DOHH2 (cell line): ENCODE data around the gene IDH3B.
"Not testable (repeated sequence)": the region's sequence is repeated elsewhere in the genome, so short reads cannot be mapped to it uniquely, and the experiment has no call there.

Source experiments
- H3F3A ChIP-seq: fragments of 200-600 bp; sonication (generic), shearing (Covaris generic); 2 replicates; pipeline ENCODE4 v1.6.0; 2016; ENCODE audit warnings: antibody characterized with exemption, mild to moderate bottlenecking; ENCODE audit not compliant: control insufficient read depth, insufficient read depth
- H3K27ac ChIP-seq: fragments of 200-600 bp; sonication (generic); 2 replicates; pipeline ENCODE4 v1.5.1; 2014; ENCODE audit warnings: low read depth, mild to moderate bottlenecking, low read length, moderate library complexity
- H3K27me3 ChIP-seq: fragments of 200-600 bp; sonication (generic); 2 replicates; pipeline ENCODE4 v1.6.1; 2014; ENCODE audit warnings: mild to moderate bottlenecking, low read length, mixed read lengths; ENCODE audit not compliant: control insufficient read depth
- H3K36me3 ChIP-seq: fragments of 200-600 bp; sonication (generic); 2 replicates; pipeline ENCODE4 v1.6.1; 2014; ENCODE audit warnings: mild to moderate bottlenecking, low read length, moderate library complexity, mixed read lengths; ENCODE audit not compliant: control insufficient read depth
- H3K4me1 ChIP-seq: fragments of 200-600 bp; sonication (generic); 2 replicates; pipeline ENCODE4 v1.6.1; 2014; ENCODE audit warnings: mild to moderate bottlenecking, low read length, mixed read lengths; ENCODE audit not compliant: control insufficient read depth
- H3K4me2 ChIP-seq: fragments of 200-600 bp; sonication (generic); 2 replicates; pipeline ENCODE4 v1.6.0; 2014; ENCODE audit warnings: mild to moderate bottlenecking, low read length, moderate library complexity
- H3K4me3 ChIP-seq: fragments of 200-600 bp; sonication (generic); 2 replicates; pipeline ENCODE4 v1.5.1; 2014; ENCODE audit warnings: mild to moderate bottlenecking, low read length, mixed read lengths
- H3K79me2 ChIP-seq: fragments of 200-600 bp; sonication (generic); 2 replicates; pipeline ENCODE4 v1.6.1; 2014; ENCODE audit warnings: mild to moderate bottlenecking, low read length, mixed read lengths; ENCODE audit not compliant: control insufficient read depth
- H3K9me2 ChIP-seq: fragments of 200-600 bp; sonication (generic); replicated peaks from 2 replicates; pipeline ENCODE4 v1.6.1; 2014; ENCODE audit warnings: mild to moderate bottlenecking, low read length, mixed read lengths; ENCODE audit not compliant: control insufficient read depth
- H3K9me3 ChIP-seq: fragments of 200-600 bp; sonication (generic); 2 replicates; pipeline ENCODE4 v1.6.1; 2014; ENCODE audit warnings: antibody characterized with exemption, low read length, mixed read lengths; ENCODE audit not compliant: control insufficient read depth, insufficient read depth
- H4K20me1 ChIP-seq: fragments of 200-600 bp; sonication (generic); 2 replicates; pipeline ENCODE4 v1.6.0; 2014; ENCODE audit warnings: low read depth, mild to moderate bottlenecking, antibody characterized with exemption, low read length, moderate library complexity; ENCODE audit not compliant: control insufficient read depth, insufficient read depth
- EZH2phosphoT487 ChIP-seq: fragments of 200-600 bp; sonication (generic); IDR thresholded peaks from 2 replicates; pipeline ENCODE4 v1.6.1; 2017; ENCODE audit warnings: borderline replicate concordance, mild to moderate bottlenecking, antibody characterized with exemption, low read length, moderate library complexity, mixed read lengths
- TF ChIP-seq, protein P1 (sequence below): fragments of 200-600 bp; sonication (generic); IDR thresholded peaks from one replicate; pipeline ENCODE4 v1.5.1; 2014; ENCODE audit warnings: antibody characterized with exemption, mild to moderate bottlenecking, low read depth, low read length; ENCODE audit not compliant: poor library complexity, severe bottlenecking

Gene IDH3B

DNA sequence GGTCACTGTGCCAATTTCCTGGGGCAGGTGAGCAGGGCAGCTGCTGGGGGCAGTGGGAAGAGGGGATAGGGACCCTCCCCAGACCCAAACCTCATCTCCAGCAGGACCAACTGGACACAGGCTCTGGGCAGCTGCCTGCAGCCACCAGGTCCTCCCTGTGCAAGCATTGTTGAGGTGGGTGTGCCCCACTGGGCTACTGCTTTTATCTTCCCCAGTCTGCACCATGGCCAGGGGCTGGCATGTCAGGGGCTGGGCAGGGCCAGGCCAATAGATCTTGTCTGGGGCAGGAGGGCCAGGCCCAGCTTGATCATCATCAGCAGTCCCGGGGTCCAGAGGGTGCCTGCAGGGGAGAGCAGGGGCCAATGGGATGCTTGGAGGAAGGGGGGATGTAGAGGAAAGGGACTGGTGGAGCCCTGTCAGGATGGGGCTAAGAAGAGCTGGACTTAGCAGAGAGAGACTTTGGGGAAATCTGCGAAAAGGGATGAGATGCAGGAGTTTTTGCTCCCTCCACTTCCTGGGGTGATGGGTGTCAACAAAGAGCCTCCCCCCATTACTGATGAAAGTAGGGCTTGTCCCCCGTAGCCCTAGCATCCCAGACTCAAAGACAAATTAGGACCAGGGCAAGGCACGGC is 34.3 kb upstream of the IDH3B start:
- no peaks in the 10 kb centered on the region for H3F3A ChIP-seq
- no peaks in the 10 kb centered on the region for H3K4me1 ChIP-seq
- H3K9me3 ChIP-seq: no peaks in the 10 kb centered on the region
- peaks cover 32% of the 10 kb centered on the region for H3K27me3 ChIP-seq
- H3K4me3 ChIP-seq: no peak overlapping the region
- H3K79me2 ChIP-seq: no peaks in the 10 kb centered on the region
- no peak overlapping the region for H3K4me2 ChIP-seq
- TF ChIP-seq, protein P1, sequence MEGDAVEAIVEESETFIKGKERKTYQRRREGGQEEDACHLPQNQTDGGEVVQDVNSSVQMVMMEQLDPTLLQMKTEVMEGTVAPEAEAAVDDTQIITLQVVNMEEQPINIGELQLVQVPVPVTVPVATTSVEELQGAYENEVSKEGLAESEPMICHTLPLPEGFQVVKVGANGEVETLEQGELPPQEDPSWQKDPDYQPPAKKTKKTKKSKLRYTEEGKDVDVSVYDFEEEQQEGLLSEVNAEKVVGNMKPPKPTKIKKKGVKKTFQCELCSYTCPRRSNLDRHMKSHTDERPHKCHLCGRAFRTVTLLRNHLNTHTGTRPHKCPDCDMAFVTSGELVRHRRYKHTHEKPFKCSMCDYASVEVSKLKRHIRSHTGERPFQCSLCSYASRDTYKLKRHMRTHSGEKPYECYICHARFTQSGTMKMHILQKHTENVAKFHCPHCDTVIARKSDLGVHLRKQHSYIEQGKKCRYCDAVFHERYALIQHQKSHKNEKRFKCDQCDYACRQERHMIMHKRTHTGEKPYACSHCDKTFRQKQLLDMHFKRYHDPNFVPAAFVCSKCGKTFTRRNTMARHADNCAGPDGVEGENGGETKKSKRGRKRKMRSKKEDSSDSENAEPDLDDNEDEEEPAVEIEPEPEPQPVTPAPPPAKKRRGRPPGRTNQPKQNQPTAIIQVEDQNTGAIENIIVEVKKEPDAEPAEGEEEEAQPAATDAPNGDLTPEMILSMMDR: no peak
- TF ChIP-seq EZH2phosphoT487: no peak
- no peaks in the 10 kb centered on the region for H3K36me3 ChIP-seq
- H3K9me2 ChIP-seq: no peaks in the 10 kb centered on the region
- H4K20me1 ChIP-seq: no peaks in the 10 kb centered on the region
- H3K27ac ChIP-seq: no peak overlapping the region

DNA sequence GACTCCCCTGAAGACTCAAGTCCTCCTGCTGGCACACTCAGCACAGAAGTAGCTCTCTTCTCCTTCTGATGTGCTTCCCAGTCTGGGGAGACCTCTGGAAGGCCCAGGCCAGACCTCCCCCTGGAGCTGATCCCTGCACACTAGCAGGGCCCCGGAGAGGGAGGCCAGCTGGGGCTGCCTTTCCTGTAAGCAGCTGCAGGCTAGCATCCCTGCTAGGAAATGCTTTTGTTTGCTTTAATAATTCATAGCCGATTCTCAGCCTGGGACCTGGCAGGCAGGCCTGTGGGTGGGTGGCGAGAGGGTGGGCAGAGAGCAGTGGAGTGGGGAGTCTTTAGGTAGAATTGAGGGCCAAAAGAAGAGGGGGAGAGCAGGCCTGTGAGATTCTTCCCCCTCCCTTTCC is 33.8 kb upstream of the IDH3B start:
- TF ChIP-seq EZH2phosphoT487: no peak
- TF ChIP-seq, protein P1: no peak
- Histone ChIP-seq H3K27ac (no peak overlapping the region), H3K4me1 (no peaks in the 10 kb centered on the region), H4K20me1 (no peaks in the 10 kb centered on the region), H3K27me3 (peaks cover 33% of the 10 kb centered on the region), H3K9me3 (no peaks in the 10 kb centered on the region), H3K4me3 (no peak overlapping the region), H3K9me2 (no peaks in the 10 kb centered on the region), H3F3A (no peaks in the 10 kb centered on the region), H3K4me2 (no peak overlapping the region), H3K79me2 (no peaks in the 10 kb centered on the region), H3K36me3 (no peaks in the 10 kb centered on the region)

DNA sequence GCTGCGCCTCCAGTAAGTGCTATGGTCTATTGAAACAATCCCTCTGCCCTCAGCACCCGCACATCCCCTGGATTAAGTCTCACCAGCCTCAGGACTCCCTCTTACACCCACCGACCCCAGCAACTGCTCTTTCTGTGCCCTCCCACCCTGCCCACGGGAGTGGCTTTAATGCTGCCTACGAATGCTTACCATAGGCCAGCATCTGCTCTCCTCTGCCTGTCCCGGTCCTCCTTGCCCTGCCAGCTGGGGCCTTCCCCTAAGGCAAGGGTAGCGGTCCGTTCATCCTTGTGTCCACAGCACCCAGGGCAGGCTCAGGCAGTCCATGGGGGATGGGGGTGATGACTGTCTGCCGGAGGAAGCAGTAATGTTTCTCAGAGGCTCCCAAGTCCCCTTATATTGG is 32.6 kb upstream of the IDH3B start:
- no peaks in the 10 kb centered on the region for H3K79me2 ChIP-seq
- TF ChIP-seq, protein P1: no peak
- no peak for TF ChIP-seq EZH2phosphoT487
- no peaks in the 10 kb centered on the region for H3K9me3 ChIP-seq
- H3F3A ChIP-seq: no peaks in the 10 kb centered on the region
- H3K27me3 ChIP-seq: peaks cover 40% of the 10 kb centered on the region
- H3K9me2 ChIP-seq: no peaks in the 10 kb centered on the region
- H3K4me3 ChIP-seq: no peak overlapping the region
- no peaks in the 10 kb centered on the region for H3K36me3 ChIP-seq
- H3K27ac ChIP-seq: no peak overlapping the region
- H3K4me2 ChIP-seq: no peak overlapping the region
- no peaks in the 10 kb centered on the region for H4K20me1 ChIP-seq
- no peaks in the 10 kb centered on the region for H3K4me1 ChIP-seq

- not testable (repeated sequence) for H3K4me1 ChIP-seq, H3F3A ChIP-seq, H3K9me2 ChIP-seq, H3K4me2 ChIP-seq, H3K9me3 ChIP-seq, H4K20me1 ChIP-seq, H3K36me3 ChIP-seq, H3K27ac ChIP-seq, H3K79me2 ChIP-seq, H3K4me3 ChIP-seq
- H3K27me3 ChIP-seq: peaks cover 46% of the 10 kb centered on the region
These were observed 32.0 kb upstream of the IDH3B start for GRCh38 chr20:2695984-2696525.
